Stimulated activated naive CD4-positive, alpha-beta T cell (primary cell): ENCODE data around the gene ST6GALNAC3.

Source experiments
- DNase-seq, 6 experiments: peaks; one replicate each; lab custom pipeline; 2025; lab: John Stamatoyannopoulos, UW

ST6GALNAC3 gene

DNA sequence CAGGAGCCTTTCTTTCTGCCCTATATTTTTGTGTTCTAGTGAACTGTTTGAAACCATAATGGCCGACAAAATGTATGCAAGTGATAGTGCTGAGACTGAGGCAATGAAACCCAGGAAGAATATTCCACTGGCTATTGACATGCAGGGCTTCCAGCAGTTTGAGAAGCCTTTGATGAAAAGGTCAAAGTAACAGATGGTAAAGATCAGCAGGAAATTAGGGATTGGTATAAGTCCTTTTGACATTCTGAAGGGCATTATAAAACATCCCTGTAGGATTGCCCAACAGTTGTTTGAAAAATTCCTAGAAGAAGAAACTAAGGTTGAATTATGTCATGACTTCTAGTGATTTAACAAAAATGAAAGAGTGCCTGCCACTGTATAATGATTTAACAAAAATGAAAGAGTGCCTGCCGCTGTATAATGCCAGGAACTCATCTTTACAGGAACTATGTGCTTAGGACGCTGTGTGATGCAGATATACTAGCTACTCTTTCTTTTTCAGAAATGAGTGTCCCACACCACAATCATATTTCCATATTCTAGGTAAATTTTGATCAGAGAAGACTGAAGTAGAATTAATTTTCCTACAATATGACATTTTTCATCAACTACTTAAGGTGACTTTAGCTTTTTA lies 508.8 kb downstream of the ST6GALNAC3 start:
- no peak for DNase-seq

DNA sequence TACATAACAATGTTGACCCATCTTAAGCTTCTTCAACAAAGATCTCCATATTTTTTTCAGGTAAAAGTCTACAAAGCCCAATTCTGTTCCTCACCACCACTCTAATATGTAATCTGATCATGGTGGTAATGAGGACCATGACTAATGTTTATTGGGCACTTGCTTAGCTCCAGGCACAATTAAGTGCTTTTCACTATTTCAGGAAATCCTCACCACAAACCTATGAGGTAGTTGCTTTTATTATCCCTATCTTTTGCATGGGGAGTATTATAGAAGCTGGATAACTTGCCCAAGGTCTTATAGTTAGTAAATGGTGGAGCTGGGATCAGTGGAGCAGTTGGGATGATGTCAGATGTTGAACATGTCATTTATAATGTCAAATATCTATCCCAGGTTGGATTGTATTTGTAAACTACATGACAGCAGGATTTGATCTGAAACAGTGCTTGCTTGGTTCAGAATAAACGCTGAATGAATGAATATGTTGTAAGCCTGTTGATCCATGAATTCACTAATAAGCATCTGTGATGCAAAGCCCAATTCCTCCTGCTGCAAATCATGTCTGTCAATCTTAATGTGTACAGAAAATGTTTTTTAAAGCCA lies 509.4 kb downstream of the ST6GALNAC3 start:
- DNase-seq = no peak

DNA sequence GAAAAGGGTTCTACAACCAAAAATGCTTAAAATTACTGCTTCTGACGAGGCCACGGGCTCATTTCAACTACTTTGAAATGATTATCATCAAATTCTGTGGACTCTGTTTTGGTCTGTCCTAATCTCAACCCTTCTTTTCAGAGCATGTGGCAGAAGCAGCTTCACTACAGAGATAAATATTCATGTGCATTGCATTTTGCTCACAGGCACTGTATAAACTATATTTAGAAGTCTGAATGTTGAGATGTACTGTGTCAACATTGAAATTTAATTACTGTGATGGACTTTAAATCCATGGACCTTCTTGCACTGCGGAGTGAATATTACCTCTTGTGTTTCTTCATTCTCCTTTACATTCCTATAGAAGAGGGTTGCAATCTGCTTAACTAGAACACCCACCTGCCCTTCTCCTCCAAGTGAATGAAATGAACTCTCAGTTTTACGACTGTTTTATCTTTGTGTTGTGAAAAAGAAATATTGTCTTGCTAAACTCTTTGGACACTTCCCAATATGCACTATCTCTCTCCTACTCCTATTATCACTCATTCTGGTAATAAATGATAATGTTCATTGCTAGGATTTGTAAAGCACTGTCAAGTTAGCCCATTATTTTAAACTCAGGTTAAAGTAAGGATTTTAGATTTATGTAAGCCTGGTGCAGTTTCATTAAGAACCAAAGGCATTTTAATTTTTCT lies 511.6 kb downstream of the ST6GALNAC3 start:
- no peak for DNase-seq

DNA sequence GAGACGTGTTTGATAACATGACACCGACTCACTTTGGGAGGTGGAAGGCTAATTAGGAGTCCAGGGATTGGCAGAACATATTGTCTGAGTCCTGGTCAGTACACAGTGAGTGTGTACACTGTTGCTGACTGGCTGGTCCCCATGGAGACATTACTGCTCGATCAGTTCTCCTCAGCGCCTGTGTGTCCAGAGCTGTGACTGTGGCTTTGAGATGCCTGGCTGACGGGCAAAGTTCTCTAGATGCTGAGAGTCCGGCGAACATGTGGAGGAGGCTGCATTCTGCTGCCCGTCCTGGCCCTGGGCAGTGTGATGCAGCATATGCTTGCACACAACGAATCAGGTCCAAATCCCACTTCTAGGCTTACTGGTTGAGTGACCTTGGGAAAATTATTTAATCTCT lies 512.7 kb downstream of the ST6GALNAC3 start:
- no peak for DNase-seq

DNA sequence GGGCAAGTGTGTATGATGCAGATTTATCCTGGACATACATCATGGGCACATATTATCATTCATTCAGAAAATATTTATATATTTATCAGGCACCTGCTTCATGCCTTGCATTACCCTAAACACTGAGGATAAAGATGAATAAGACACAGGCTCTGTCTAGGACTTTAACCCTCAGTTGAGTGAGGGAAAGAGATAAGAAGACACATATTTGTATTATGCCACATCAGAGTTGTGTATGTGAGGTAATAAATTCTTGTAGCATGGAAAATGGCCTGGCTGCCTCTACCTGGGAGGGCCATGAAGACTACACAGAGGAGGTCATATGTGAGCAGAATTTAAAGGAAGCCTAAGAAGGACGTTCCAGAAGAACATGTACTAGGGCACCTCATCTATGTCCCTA lies 516.9 kb downstream of the ST6GALNAC3 start:
- DNase-seq = no peak

DNA sequence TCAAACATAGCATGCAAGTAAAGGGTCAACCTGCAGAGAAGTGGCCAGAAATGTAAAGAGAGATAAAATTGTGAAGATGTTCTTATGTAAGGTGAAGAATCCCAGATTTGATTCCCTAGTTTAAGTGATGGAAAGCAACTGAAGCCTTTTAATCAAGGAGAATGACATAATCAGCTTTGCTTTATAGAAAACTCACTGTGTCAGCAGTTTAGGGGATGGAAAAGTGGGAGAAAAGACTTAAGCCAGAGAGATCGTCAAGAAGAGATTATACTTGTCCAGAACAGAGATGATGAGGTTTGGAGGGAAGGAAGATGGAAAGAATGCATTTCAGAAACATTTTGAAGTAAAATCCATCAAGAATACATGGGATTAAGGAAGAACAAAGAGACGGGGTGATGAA lies 517.4 kb downstream of the ST6GALNAC3 start:
- no peak for DNase-seq

DNA sequence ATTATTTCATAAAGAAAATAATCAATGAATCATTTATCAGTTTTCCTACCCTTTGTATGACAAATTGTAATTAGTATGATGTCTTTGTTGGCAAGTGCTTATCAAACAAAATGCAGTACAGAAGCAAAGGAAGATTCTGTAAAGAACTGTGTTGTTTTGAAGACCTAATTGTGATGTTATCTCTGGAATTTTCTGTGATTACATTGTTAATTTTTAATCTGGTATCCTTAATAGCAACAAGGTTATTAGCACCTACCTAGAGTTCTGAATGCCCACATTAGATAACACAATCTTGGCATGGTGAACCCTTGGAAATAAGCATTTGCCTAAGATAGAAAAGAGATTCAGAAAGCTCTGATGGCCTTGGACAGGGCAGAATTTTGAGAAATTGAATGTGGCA lies 518.6 kb downstream of the ST6GALNAC3 start:
- no peak for DNase-seq

DNA sequence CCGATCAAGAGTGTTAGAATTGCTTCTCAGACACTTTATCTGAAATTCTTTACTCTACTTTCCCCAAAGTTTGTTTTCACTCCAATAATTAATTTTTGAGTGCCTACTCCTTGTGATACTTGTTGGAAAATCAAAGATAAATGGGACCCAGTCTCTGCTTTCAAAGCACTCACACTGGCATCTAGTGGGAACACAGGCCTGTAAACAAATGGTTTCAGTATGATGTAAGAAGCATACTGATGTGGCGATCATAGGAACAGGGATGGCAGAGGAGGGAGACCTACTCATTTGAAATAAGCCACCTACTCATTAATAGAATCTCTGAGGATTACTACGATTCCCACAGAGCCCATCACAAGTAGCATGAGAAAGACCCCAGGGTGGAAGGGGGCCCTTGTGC lies 519.1 kb downstream of the ST6GALNAC3 start:
- no peak for DNase-seq

DNA sequence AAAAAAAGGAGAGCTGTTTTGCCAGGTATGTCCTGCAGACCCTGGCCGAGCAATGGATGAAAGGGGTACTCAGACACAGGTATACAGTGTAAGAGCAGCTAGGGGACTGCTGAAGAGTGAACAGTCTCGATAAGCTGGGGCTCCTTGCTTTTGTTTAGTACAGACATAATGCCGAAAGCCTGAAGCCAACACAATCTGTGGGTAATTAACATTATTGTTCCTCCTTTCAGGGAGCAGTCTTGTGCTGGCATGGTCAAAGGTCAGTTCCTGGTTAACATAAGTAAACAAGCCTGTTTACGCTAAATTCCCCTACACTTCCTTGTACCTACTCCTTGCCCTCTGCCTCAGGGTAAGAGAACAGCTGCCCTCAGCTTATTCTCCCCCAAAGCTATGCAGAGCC lies 520.5 kb downstream of the ST6GALNAC3 start:
- no peak for DNase-seq

DNA sequence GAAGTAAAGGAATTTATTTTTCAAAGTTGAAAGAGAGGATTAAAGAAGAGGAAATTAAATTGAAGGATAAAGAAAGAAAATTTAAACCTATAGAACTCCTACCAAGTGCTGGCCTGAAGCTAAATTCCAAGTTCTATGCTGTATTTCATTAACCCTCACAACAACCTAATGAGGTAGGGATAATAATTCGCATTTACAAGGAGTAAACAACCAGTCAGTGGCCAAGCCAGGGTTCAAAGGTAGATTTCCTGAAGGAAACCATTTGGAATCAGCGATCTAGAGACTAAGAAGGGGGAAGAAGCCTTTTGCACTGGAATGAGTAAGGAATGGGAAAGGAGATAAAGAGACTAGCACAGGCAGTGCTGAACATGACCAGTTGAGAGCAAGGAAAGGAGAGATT lies 526.9 kb downstream of the ST6GALNAC3 start:
- DNase-seq = no peak

DNA sequence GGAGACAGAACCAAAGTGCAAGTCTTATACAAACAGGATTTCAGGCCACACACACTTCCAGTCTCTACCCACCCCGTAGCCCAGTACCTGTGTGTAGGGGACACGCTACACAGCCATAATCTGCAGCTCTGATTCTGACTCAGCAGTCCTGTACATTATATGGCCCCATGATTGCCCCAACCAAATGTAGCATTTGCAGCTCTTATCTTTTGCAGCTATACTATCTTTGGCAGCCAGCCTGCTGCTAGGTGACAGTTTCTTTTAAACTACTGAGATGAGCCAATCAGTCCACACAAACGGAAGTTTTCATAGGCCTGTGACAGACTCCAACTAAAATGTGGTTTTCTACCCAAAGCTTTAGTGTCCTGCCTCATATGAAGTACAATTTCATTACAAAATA lies 533.2 kb downstream of the ST6GALNAC3 start:
- no peak for DNase-seq

DNA sequence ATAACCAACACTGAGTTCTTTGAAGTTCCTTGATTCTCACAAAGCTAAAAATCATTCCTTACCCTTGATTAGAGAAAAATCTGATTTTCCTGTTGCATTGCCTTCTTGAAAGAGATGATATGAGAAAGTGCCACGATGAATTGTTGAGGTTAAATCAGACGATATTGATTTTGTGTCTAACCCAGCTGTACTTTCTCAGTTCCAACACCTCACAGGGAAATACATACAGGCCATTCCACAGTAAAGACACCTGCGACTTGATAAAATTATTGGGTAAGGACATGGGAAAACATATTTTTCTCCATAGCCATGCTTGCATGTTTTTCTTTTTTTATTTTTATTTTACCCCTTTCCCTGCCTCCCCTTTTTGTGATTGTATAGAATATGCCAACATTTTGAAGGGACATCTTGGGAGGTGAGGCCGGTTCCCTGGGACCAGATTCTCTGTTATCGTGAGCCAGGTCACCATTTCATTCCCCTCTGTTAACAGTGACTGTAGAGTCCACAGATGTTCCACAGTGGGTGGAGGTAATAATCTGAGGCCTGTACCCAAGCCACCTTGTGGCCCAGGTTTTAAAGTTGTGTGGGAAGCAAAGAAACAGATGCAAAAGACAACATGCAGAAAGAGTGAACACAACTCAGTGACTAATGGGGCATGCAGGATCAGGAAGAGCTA lies 537.4 kb downstream of the ST6GALNAC3 start:
- no peak for DNase-seq

DNA sequence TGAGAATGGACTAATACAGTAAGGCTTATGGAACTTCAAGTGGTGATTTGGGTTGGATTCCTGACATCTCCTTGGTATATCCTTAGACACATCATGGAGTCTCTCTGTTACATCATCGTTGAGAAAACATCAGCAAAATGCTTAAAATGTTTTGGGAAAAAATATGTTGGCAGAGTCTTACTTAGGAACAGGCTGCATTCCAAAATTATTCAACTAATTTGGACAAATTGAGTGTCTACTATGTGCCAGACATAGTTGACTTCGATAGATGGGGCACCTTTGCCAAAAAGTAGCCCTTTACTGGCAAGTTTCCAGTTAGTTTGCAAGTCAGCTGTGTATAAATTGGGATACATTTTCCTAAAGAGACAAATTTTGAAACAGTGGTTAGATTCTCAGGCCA lies 539.3 kb downstream of the ST6GALNAC3 start:
- DNase-seq = no peak

DNA sequence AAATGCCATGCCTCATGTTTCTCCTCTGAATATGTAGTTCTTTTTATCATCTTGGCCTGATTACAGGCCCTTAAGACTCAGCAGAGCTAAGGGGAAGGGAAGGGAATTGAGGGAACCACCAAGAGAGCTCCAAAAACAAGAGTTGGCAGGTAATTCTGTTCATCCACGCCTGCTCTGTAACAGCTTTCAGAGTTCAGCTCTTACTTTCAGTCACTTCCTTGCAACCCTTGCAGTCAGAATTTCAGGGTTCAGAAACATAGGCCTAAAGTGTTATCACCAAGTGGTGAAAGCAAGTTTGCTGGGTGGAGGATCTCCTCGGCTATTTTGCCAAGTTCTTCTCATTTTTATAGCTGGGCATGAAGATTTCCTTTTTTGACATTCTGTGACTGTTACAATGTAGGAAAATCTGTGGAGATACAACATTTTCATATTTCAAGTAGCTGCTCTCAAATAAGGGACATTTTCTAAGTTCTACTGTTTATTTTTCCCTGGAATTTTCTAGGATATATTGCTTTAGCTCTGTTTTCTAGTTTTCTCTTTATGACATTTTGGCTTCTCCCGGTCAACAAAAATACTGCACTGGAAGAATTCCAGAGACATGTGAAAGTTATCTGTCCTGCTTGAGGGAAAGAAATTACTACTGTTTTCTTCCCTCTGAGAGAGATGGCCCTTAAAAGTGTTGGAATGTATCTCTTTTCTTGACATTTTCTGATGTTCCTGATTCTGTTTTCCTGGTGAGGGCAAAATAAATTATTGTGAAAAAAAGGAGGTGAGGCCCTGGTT lies 540.9 kb downstream of the ST6GALNAC3 start:
- no peak for DNase-seq

DNA sequence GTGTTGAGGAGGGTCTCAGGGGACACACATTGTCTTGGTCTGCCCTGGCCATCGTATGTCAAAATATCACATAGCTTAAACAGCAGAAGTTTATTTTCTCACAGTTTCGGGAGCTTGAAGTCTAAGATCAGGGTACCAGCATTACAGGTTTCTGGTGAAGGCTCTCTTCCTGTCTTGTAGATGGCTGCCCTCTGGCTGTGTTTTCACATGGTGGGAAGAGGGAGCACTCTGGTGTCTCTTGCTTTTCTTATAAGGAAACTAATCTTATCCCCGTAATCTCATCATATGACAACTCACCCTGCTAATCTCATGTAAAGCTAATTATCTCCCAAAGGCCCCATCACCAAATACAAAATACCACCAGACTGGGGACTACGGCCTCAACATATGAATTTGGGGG lies 545.8 kb downstream of the ST6GALNAC3 start:
- DNase-seq = no peak

DNA sequence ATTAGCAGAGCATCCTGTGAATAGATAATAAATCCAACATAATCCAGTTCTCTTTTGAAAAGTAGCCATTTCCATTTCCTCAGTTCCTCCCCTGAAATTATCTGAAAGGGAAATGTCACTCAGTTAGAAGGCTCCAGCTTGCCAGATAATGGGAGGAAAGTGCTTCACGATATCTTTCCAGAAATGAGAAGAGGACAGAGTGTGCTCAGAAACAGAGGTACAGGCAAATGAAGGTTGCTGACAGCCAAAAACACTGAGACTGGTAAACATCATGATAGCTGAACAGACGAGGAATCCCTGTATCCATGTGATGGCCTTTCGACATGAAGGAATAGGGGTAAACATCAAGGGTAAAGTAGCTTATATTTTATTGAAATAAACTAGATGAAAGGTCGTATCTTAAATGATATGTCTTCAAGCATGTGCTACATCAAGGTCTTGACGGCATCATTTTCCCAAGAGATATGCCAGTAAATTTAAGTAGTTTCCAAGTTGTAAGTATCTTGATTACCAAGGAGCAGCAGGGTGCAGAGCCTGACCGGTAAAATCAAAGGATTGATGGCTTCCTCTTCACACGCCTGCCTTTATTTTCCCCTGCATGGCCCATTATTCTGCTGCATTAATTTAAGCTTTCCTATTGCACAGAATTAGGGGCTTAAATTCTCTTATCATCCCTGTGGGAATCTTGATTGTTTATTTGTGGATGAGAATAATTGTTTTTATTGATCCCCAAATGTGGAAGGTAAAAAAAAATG lies 548.4 kb downstream of the ST6GALNAC3 start:
- no peak for DNase-seq

DNA sequence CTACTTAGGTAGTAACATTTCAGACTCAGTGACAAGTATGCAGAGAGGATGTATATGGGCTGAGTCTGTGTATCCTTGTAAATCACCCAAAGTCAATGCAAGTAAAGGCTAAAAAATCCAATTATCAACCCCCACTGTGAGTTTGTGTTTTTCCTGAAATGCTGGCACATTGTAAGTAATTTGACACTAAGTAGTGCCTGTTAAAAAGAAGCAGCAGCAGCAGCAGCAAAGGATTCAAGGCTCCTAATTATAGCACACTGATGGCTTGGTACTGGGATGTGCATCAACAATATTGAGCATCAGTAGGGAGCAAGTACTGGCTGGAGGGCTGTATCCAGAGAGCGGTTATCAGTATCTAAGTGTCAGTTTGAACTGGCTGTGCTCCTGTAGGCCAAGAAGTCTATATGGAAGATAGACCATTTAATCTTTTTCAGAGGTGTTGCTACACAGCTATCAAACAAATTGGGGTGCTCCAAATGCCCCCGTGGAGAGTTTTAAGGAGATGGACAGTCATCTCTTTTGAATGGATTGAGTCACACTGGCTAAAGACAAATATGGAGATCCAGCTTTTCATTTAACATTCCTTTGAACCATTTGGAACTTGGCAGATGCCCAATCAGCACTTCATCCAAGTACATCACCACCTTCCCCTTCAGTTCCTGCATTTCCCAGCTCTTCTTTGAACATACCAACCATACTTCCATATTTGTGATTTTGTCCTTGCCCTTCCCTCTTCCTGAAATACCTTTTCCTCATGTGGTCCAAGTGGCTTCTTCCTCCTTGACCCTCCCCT lies 551.5 kb downstream of the ST6GALNAC3 start:
- DNase-seq = no peak

DNA sequence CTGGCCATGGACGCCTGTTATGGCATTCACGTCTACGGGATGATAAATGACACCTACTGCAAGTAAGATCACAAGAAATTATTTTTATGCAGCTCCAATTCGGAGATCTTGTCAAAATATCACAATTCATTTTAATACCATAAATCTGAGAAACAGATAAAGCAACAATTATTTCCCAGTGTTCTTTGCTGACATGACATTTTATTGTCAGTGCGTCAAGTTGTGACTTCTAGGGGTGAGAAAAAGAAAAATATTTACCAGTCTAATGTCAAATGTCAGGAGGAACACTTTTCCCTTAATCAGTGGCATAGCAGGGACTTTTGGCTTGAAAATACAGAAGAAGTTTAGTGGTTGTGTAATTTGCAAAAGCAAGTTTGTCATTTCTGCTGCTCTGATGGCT lies 553.0 kb downstream of the ST6GALNAC3 start:
- DNase-seq = no peak

DNA sequence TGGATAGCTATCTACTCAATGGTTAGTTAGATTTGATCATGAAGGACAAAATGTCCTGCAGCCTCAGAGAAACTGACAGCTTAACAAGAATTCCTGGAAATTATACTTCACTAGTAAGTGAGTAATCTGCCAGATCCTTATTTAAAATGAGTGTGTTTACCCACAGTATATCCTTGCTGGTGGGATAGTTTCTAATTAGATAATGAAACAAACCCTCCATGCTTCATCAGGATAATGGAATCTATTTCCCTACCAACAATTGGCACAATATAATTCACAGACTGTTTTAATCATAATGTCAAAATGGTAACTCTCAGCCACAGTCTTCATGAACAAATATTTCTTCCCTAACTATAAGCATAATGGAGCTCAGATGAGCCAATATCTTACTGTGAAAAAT lies 553.4 kb downstream of the ST6GALNAC3 start:
- no peak for DNase-seq

DNA sequence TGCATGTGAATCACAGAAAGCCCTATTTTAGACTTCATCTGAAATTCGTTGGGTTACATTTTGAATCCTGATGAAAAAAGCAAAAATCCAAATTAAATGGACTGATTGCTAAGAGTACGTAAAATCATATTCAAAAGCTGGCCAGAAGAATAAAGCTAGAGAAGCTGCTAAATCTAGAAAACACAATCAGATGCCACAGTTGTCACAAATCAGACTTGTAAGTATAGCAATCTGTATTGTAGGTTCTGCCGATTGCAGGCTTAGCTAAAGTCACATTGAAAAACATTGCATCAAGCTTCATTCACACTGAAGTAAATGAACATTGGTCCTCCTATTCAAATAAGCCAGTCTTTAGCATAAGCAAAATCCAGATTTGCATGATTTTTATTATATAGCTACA lies 557.6 kb downstream of the ST6GALNAC3 start:
- DNase-seq = no peak

DNA sequence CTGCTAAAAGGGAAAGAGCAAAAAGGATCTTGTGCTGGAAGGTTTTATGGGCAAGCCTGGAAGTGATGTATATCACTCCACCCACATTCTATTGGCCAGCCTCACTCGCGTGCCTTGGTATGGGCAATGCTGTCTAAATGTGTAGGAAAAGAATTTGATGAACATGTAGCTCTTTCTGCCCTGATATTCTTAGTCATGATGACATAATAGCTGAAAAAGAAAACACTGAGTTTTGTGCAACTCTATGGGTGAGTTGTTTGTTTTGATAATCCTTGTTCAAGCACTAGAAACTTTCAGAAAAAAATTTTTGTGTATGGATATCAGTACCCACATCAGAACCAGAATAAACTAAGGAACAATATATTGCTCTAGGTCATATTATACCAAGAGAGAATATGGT lies 561.2 kb downstream of the ST6GALNAC3 start:
- no peak for DNase-seq
